Loucy (cell line): ENCODE measurements around the gene HECTD1.

Experiments used
- EZH2phosphoT487 ChIP-seq: fragments of 200-600 bp; IDR thresholded peaks from 2 replicates; pipeline ENCODE4 v1.6.1; 2018; ENCODE audit warnings: antibody characterized with exemption, mild to moderate bottlenecking, moderate library complexity, borderline replicate concordance
- TF ChIP-seq, protein P1 (sequence below): fragments of 200-600 bp; sonication (generic); conservative IDR thresholded peaks from 2 replicates; pipeline ENCODE4 v1.5.1; 2014; ENCODE audit warnings: mild to moderate bottlenecking, antibody characterized with exemption, low read length

DNA sequence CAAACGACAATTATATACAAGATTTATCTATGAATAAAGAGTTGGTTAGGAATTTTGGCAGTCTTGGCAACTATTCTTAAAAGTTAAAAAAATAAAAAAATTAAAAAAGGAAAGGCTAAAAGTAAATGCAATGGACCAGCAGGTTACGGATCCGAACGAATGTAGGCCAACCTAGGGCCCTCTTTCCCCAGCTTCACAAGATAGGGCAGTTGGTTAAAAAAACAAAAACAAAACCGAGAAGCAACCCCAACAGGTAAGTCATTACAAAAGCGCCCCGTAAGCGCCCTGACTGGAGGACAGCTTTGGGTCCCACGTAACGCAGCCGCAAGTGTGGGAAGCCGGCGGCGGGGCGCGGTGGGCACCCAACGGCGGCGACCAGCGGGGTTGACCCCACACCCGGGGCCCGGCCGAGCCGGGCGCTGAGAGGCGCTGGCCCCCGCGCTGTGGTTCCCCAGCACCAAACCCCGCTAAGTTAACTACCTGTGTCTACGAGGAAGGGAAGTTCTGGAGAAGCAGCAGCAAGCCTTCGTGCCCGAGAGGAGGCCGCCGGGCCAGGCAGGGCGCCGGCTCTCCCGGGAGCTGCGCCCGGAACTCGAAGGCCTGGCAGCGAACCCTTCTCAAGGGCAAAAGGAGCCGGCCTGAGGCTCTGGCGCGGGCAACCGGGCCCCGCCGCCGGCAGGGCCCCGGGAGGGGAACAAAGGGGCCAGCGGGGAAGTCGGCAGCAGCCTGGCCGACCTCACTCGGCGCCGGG is 882 bp downstream of the HECTD1 start:
- TF ChIP-seq, protein P1, sequence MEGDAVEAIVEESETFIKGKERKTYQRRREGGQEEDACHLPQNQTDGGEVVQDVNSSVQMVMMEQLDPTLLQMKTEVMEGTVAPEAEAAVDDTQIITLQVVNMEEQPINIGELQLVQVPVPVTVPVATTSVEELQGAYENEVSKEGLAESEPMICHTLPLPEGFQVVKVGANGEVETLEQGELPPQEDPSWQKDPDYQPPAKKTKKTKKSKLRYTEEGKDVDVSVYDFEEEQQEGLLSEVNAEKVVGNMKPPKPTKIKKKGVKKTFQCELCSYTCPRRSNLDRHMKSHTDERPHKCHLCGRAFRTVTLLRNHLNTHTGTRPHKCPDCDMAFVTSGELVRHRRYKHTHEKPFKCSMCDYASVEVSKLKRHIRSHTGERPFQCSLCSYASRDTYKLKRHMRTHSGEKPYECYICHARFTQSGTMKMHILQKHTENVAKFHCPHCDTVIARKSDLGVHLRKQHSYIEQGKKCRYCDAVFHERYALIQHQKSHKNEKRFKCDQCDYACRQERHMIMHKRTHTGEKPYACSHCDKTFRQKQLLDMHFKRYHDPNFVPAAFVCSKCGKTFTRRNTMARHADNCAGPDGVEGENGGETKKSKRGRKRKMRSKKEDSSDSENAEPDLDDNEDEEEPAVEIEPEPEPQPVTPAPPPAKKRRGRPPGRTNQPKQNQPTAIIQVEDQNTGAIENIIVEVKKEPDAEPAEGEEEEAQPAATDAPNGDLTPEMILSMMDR: no peak
- no peak for TF ChIP-seq EZH2phosphoT487
